HepG2 (cell line): ENCODE results near the gene DCAF8. TPM values are rescaled to one million over a fixed set of nuclear protein-coding genes. Genes with fewer than 3 reads are reported as not detected.
A peak's percentile ranks its signal among the peaks of the same experiment; 100 is the strongest.

Experiments
- ARID2 ChIP-seq: sonication (generic); formaldehyde crosslinking; IDR thresholded peaks from 2 replicates; pipeline ENCODE4 v1.8.1; 2022; ENCODE audit warnings: mild to moderate bottlenecking, missing genetic modification reagents, borderline replicate concordance
- DR1 ChIP-seq: sonication (generic); formaldehyde crosslinking; IDR thresholded peaks from 2 replicates; pipeline ENCODE4 v1.8.0; 2021; ENCODE audit warnings: mild to moderate bottlenecking, missing genetic modification reagents, inconsistent platforms
- ESRRA ChIP-seq: sonication (generic); formaldehyde crosslinking; IDR thresholded peaks from 2 replicates; pipeline ENCODE4 v1.5.1; 2020; ENCODE audit warnings: mild to moderate bottlenecking, low read depth, missing genetic modification reagents
- GATAD2A ChIP-seq: IDR thresholded peaks from 2 replicates; pipeline ENCODE4 v1.6.1; 2016
- HMG20B ChIP-seq: conservative IDR thresholded peaks from 2 replicates; pipeline ENCODE4 v1.6.1; 2016; ENCODE audit warnings: missing genetic modification reagents, missing compliant biosample characterization
- MEIS1 ChIP-seq: sonication (generic); formaldehyde crosslinking; IDR thresholded peaks from 2 replicates; pipeline ENCODE4 v1.9.0; 2021; ENCODE audit warnings: mild to moderate bottlenecking, missing genetic modification reagents, moderate library complexity, borderline replicate concordance
- MYNN ChIP-seq: sonication (generic); formaldehyde crosslinking; IDR thresholded peaks from 2 replicates; pipeline ENCODE4 v1.4.0; 2020; ENCODE audit warnings: mild to moderate bottlenecking, low read depth, missing genetic modification reagents
- SRY ChIP-seq: sonication (generic); formaldehyde crosslinking; IDR thresholded peaks from 2 replicates; pipeline ENCODE4 v1.8.0; 2022; ENCODE audit warnings: mild to moderate bottlenecking, missing genetic modification reagents
- TBX3 ChIP-seq: fragments of 450-650 bp; IDR thresholded peaks from 2 replicates; pipeline ENCODE4 v1.6.1; 2017; ENCODE audit warnings: antibody characterized with exemption, mild to moderate bottlenecking, inconsistent platforms, borderline replicate concordance
- THAP11 ChIP-seq: IDR thresholded peaks from 2 replicates; pipeline ENCODE4 v1.6.1; 2016; ENCODE audit warnings: missing biosample characterization, missing genetic modification reagents
- ZKSCAN8 ChIP-seq: IDR thresholded peaks from 2 replicates; pipeline ENCODE4 v1.6.1; 2016; ENCODE audit warnings: borderline replicate concordance, missing genetic modification reagents, missing compliant biosample characterization
- ZNF460 ChIP-seq: sonication (generic); formaldehyde crosslinking; IDR thresholded peaks from 2 replicates; pipeline ENCODE4 v1.5.1; 2020; ENCODE audit warnings: missing genetic modification reagents, mild to moderate bottlenecking, borderline replicate concordance
- ZNF484 ChIP-seq: sonication (generic); formaldehyde crosslinking; IDR thresholded peaks from 2 replicates; pipeline ENCODE4 v1.5.1; 2020; ENCODE audit warnings: mild to moderate bottlenecking, low read depth, missing genetic modification reagents, borderline replicate concordance
- ZNF674 ChIP-seq: sonication (generic); formaldehyde crosslinking; IDR thresholded peaks from 2 replicates; pipeline ENCODE4 v1.5.0; 2020; ENCODE audit warnings: low read depth, mild to moderate bottlenecking, missing genetic modification reagents
- ZZZ3 ChIP-seq: sonication (generic); formaldehyde crosslinking; IDR thresholded peaks from 2 replicates; pipeline ENCODE4 v1.4.0; 2020; ENCODE audit warnings: missing genetic modification reagents, mild to moderate bottlenecking, borderline replicate concordance
- polyA plus RNA-seq, 8 experiments: library from polyadenylated mRNA; depleted of rRNA in 3 of 8; stranded (reverse) in 7 of 8; unstranded in 1 of 8; fragments of >200 nt; fragmentation: Illumina TruSeq in 4 of 8; extraction: Trizol in 4 of 8; gene quantifications; 2 replicates each; pipeline versions ENCODE4 v1.2.1 to v1.2.3, GENCODE V29; 2011 to 2016; ENCODE audit warnings: low read depth in 4 of 8, missing spikeins in 1 of 8, mixed read lengths in 1 of 8; ENCODE audit not compliant: insufficient read depth in 1 of 8
- total RNA-seq, 5 experiments: library from RNA; depleted of rRNA; stranded (reverse); fragments of >200 nt; fragmentation: Illumina TruSeq; extraction: Trizol; gene quantifications; 2 replicates each; pipeline ENCODE4 v1.2.3, GENCODE V29; 2016; ENCODE audit warnings: low read depth in 1 of 5
- TF ChIP-seq, protein P1 (sequence below): sonication (generic); formaldehyde crosslinking; conservative IDR thresholded peaks from 2 replicates; pipeline ENCODE4 v1.8.0; 2022; ENCODE audit warnings: mild to moderate bottlenecking, moderate library complexity, missing genetic modification reagents
- TF ChIP-seq, protein P2 (sequence below): sonication (generic); formaldehyde crosslinking; IDR thresholded peaks from 2 replicates; pipeline ENCODE4 v1.9.0; 2021; ENCODE audit warnings: missing genetic modification reagents, borderline replicate concordance
- TF ChIP-seq, protein P3 (sequence below): sonication (generic); formaldehyde crosslinking; IDR thresholded peaks from 2 replicates; pipeline ENCODE4 v1.8.1; 2022; ENCODE audit warnings: mild to moderate bottlenecking, missing genetic modification reagents
- TF ChIP-seq, protein P4 (sequence below): sonication (generic); formaldehyde crosslinking; IDR thresholded peaks from 2 replicates; pipeline ENCODE4 v1.4.0; 2020; ENCODE audit warnings: mild to moderate bottlenecking, missing genetic modification reagents
- TF ChIP-seq, protein P5 (sequence below): sonication (generic); formaldehyde crosslinking; IDR thresholded peaks from 2 replicates; pipeline ENCODE4 v1.5.0; 2020; ENCODE audit warnings: mild to moderate bottlenecking, missing genetic modification reagents

DCAF8 gene
- total and polyA plus RNA-seq, 2 of the 13 experiments (the other 11 are each of a cell fraction or from before 2014, with no cell fraction given) = 73.4 to 79.8 TPM

DNA sequence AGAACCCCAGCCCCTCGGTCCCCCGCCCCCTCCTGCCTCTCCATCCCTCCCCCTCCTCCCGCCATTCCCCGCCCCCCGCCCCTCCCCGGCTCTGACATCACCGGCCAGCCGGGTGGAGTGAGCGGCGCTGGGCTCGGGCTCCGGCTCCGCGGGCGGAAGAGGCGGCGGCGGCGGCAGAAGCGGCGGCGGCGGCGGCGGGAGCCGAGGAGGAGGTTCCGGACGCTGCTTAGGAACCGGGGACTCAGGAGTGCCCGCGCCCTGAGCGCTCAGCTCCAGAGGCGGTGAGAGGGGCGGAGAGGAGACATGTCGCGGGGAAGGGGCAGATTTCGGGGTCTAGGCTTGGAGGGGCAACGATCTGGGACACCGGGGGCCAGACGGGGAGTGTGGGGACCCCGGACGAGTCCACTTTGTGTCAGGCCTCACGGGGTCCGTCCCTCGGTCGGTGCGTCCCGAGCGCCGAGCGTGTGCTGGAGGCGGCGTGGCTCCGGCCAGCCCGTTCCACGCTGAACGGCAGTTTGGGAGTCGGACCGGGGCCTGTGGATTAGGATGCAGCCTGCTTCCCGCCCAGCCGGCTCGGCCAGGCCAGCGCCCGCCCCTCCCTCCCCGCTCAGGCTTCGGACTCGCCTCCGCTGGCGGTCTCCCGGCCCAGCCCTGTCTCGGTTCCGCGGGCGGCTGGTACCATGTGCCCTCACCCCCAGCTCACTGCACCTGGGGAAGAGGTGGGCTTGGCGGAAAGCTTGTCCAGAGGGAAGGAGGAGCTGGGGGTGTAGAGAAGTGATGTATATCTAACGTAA lies 56.9 kb downstream of the DCAF8 start, which contains the start of gene PEA15 (continued):
- TF ChIP-seq ARID2 (CRISPR knock-in tag) = no peak
- no peak for TF ChIP-seq ESRRA (CRISPR knock-in tag)
- no peak for TF ChIP-seq ZNF674 (CRISPR knock-in tag)
- TF ChIP-seq, protein P1, sequence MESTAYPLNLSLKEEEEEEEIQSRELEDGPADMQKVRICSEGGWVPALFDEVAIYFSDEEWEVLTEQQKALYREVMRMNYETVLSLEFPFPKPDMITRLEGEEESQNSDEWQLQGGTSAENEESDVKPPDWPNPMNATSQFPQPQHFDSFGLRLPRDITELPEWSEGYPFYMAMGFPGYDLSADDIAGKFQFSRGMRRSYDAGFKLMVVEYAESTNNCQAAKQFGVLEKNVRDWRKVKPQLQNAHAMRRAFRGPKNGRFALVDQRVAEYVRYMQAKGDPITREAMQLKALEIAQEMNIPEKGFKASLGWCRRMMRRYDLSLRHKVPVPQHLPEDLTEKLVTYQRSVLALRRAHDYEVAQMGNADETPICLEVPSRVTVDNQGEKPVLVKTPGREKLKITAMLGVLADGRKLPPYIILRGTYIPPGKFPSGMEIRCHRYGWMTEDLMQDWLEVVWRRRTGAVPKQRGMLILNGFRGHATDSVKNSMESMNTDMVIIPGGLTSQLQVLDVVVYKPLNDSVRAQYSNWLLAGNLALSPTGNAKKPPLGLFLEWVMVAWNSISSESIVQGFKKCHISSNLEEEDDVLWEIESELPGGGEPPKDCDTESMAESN = 0 out of 2 replicates have a peak, but pooled peaks have one; percentile 39
- TF ChIP-seq ZKSCAN8 (CRISPR knock-in tag) = no peak
- TF ChIP-seq, protein P2, sequence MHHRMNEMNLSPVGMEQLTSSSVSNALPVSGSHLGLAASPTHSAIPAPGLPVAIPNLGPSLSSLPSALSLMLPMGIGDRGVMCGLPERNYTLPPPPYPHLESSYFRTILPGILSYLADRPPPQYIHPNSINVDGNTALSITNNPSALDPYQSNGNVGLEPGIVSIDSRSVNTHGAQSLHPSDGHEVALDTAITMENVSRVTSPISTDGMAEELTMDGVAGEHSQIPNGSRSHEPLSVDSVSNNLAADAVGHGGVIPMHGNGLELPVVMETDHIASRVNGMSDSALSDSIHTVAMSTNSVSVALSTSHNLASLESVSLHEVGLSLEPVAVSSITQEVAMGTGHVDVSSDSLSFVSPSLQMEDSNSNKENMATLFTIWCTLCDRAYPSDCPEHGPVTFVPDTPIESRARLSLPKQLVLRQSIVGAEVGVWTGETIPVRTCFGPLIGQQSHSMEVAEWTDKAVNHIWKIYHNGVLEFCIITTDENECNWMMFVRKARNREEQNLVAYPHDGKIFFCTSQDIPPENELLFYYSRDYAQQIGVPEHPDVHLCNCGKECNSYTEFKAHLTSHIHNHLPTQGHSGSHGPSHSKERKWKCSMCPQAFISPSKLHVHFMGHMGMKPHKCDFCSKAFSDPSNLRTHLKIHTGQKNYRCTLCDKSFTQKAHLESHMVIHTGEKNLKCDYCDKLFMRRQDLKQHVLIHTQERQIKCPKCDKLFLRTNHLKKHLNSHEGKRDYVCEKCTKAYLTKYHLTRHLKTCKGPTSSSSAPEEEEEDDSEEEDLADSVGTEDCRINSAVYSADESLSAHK (CRISPR knock-in tag) = no peak
- TF ChIP-seq, protein P3, sequence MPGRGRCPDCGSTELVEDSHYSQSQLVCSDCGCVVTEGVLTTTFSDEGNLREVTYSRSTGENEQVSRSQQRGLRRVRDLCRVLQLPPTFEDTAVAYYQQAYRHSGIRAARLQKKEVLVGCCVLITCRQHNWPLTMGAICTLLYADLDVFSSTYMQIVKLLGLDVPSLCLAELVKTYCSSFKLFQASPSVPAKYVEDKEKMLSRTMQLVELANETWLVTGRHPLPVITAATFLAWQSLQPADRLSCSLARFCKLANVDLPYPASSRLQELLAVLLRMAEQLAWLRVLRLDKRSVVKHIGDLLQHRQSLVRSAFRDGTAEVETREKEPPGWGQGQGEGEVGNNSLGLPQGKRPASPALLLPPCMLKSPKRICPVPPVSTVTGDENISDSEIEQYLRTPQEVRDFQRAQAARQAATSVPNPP (CRISPR knock-in tag) = no peak
- TF ChIP-seq, protein P4, sequence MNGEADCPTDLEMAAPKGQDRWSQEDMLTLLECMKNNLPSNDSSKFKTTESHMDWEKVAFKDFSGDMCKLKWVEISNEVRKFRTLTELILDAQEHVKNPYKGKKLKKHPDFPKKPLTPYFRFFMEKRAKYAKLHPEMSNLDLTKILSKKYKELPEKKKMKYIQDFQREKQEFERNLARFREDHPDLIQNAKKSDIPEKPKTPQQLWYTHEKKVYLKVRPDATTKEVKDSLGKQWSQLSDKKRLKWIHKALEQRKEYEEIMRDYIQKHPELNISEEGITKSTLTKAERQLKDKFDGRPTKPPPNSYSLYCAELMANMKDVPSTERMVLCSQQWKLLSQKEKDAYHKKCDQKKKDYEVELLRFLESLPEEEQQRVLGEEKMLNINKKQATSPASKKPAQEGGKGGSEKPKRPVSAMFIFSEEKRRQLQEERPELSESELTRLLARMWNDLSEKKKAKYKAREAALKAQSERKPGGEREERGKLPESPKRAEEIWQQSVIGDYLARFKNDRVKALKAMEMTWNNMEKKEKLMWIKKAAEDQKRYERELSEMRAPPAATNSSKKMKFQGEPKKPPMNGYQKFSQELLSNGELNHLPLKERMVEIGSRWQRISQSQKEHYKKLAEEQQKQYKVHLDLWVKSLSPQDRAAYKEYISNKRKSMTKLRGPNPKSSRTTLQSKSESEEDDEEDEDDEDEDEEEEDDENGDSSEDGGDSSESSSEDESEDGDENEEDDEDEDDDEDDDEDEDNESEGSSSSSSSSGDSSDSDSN (CRISPR knock-in tag) = peak; percentile 83
- TF ChIP-seq MEIS1 (CRISPR knock-in tag) = no peak
- TF ChIP-seq ZZZ3 = 0 out of 2 replicates have a peak, but pooled peaks have one; percentile 49
- TF ChIP-seq DR1 (CRISPR knock-in tag) = no peak
- TF ChIP-seq HMG20B = no peak
- no peak for TF ChIP-seq TBX3
- TF ChIP-seq THAP11 (CRISPR knock-in tag) = no peak
- no peak for TF ChIP-seq ZNF484 (CRISPR knock-in tag)
- TF ChIP-seq, protein P5, sequence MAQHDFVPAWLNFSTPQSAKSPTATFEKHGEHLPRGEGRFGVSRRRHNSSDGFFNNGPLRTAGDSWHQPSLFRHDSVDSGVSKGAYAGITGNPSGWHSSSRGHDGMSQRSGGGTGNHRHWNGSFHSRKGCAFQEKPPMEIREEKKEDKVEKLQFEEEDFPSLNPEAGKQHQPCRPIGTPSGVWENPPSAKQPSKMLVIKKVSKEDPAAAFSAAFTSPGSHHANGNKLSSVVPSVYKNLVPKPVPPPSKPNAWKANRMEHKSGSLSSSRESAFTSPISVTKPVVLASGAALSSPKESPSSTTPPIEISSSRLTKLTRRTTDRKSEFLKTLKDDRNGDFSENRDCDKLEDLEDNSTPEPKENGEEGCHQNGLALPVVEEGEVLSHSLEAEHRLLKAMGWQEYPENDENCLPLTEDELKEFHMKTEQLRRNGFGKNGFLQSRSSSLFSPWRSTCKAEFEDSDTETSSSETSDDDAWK (CRISPR knock-in tag) = no peak
- TF ChIP-seq GATAD2A = no peak
- no peak for TF ChIP-seq MYNN
- TF ChIP-seq ZNF460 (CRISPR knock-in tag) = no peak
- TF ChIP-seq SRY = peak; percentile 55; the same call in 1 of the 2 replicates
